ENCODE results near the gene ZNF831.

DNA sequence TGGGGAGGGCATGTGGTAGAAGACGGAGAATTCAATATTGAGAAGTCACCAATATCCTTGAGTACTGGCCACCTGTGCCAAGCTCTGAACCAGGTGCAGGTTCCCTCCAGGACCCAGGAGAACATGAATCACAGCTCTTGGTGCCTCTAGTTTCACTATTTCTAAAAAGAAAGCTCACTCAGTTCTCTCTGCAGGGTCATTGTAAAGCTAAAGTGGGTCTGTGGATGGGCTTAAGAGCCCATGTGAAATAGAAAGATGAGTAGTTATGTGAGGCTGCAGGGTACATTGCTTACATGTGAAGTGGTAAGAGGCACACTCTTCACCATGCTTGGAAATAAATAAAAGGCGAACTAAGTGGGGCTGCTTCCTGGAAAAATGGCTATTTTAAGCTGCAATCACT is 43.6 kb downstream of the ZNF831 start:
- TF ChIP-seq, protein P1, sequence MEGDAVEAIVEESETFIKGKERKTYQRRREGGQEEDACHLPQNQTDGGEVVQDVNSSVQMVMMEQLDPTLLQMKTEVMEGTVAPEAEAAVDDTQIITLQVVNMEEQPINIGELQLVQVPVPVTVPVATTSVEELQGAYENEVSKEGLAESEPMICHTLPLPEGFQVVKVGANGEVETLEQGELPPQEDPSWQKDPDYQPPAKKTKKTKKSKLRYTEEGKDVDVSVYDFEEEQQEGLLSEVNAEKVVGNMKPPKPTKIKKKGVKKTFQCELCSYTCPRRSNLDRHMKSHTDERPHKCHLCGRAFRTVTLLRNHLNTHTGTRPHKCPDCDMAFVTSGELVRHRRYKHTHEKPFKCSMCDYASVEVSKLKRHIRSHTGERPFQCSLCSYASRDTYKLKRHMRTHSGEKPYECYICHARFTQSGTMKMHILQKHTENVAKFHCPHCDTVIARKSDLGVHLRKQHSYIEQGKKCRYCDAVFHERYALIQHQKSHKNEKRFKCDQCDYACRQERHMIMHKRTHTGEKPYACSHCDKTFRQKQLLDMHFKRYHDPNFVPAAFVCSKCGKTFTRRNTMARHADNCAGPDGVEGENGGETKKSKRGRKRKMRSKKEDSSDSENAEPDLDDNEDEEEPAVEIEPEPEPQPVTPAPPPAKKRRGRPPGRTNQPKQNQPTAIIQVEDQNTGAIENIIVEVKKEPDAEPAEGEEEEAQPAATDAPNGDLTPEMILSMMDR (IDR thresholded peaks at IDR 0.05; ENCODE audit: borderline replicate concordance, extremely low read depth, low read length, poor library complexity, severe bottlenecking) = no peak
- TF ChIP-seq EZH2 (IDR thresholded peaks at IDR 0.05; ENCODE audit: borderline replicate concordance, low read depth, low read length, severe bottlenecking) = no peak
